Neuronal stem cell (in vitro differentiated cells): ENCODE results near the gene RAD9A.
A peak's percentile ranks its signal among the peaks of the same experiment; 100 is the strongest.

Source experiments
- DNase-seq: peaks from one replicate; pipeline ENCODE4 v3.0.0-alpha.2; 2013; ENCODE audit warnings: low spot score
- H2AFZ ChIP-seq: one replicate; pipeline ENCODE4 v1.6.1; 2013; ENCODE audit warnings: mild to moderate bottlenecking, low read length, inconsistent platforms
- H2AK5ac ChIP-seq: 2 replicates; pipeline ENCODE4 v1.6.1; 2013; ENCODE audit warnings: low read depth, mild to moderate bottlenecking, inconsistent platforms, low read length, moderate library complexity, mixed read lengths
- H2BK120ac ChIP-seq: 2 replicates; pipeline ENCODE4 v1.6.1; 2013; ENCODE audit warnings: low read depth, mild to moderate bottlenecking, inconsistent platforms, low read length, moderate library complexity, mixed read lengths
- H2BK12ac ChIP-seq: one replicate; pipeline ENCODE4 v1.6.1; 2013; ENCODE audit warnings: low read length, inconsistent platforms
- H2BK15ac ChIP-seq: 2 replicates; pipeline ENCODE4 v1.6.1; 2013; ENCODE audit warnings: mild to moderate bottlenecking, low read length, inconsistent platforms, mixed read lengths
- H2BK5ac ChIP-seq: one replicate; pipeline ENCODE4 v1.6.1; 2013; ENCODE audit warnings: inconsistent platforms, mild to moderate bottlenecking, low read length, moderate library complexity
- H3K14ac ChIP-seq: one replicate; pipeline ENCODE4 v1.6.1; 2013; ENCODE audit warnings: low read length, inconsistent platforms
- H3K18ac ChIP-seq: 2 replicates; pipeline ENCODE4 v1.6.1; 2013; ENCODE audit warnings: low read length, inconsistent platforms
- H3K23ac ChIP-seq: 2 replicates; pipeline ENCODE4 v1.6.1; 2013; ENCODE audit warnings: low read depth, mild to moderate bottlenecking, mixed read lengths, low read length, inconsistent platforms; ENCODE audit not compliant: poor library complexity
- H3K27ac ChIP-seq: replicated peaks from 3 replicates; pipeline ENCODE4 v1.5.1; 2013; ENCODE audit warnings: low read length, inconsistent platforms
- H3K27me3 ChIP-seq, 3 experiments: 2 replicates each; pipeline ENCODE4 v1.6.1; 2013; ENCODE audit warnings: low read length in 3 of 3, mild to moderate bottlenecking in 2 of 3, inconsistent platforms in 1 of 3, low read depth in 1 of 3, mixed read lengths in 1 of 3, moderate library complexity in 1 of 3; ENCODE audit not compliant: control insufficient read depth in 3 of 3, insufficient read depth in 3 of 3
- H3K36me3 ChIP-seq, 2 donors: replicated peaks in 1 of 2; 2 replicates each; pipeline ENCODE4 v1.6.1; 2013; ENCODE audit warnings: low read length in 2 of 2; ENCODE audit not compliant: control insufficient read depth in 2 of 2, insufficient read depth in 2 of 2
- H3K4ac ChIP-seq: 2 replicates; pipeline ENCODE4 v1.6.1; 2013; ENCODE audit warnings: inconsistent platforms, mild to moderate bottlenecking, low read length, moderate library complexity
- H3K4me1 ChIP-seq, 2 donors: 1 replicate in 1 of 2; 2 replicates in 1 of 2; pipeline ENCODE4 v1.6.1; 2013; ENCODE audit warnings: low read length in 2 of 2, low read depth in 1 of 2; ENCODE audit not compliant: control insufficient read depth in 2 of 2, insufficient read depth in 1 of 2
- H3K4me2 ChIP-seq: one replicate; pipeline ENCODE4 v1.6.1; 2013; ENCODE audit warnings: mild to moderate bottlenecking, low read length, inconsistent platforms; ENCODE audit not compliant: insufficient read depth, poor library complexity, severe bottlenecking
- H3K4me3 ChIP-seq, 2 donors: 2 replicates each; pipeline ENCODE4 v1.5.1; 2013; ENCODE audit warnings: low read length in 2 of 2, mild to moderate bottlenecking in 2 of 2, inconsistent platforms in 1 of 2, moderate library complexity in 1 of 2
- H3K79me1 ChIP-seq: one replicate; pipeline ENCODE4 v1.6.1; 2013; ENCODE audit warnings: low read depth, mild to moderate bottlenecking, inconsistent platforms, low read length, moderate library complexity
- H3K9ac ChIP-seq: one replicate; pipeline ENCODE4 v1.6.1; 2013; ENCODE audit warnings: mild to moderate bottlenecking, low read depth, low read length, inconsistent platforms; ENCODE audit not compliant: poor library complexity
- H3K9me3 ChIP-seq, 2 donors: replicated peaks in 1 of 2; 2 replicates each; pipeline versions ENCODE3 to v1.6.1; 2013; ENCODE audit warnings: low read length in 2 of 2, mild to moderate bottlenecking in 2 of 2, inconsistent platforms in 1 of 2, low read depth in 1 of 2, mixed read lengths in 1 of 2, moderate library complexity in 1 of 2; ENCODE audit not compliant: control insufficient read depth in 2 of 2, insufficient read depth in 1 of 2
- H4K8ac ChIP-seq: one replicate; pipeline ENCODE4 v1.6.1; 2013; ENCODE audit warnings: low read depth, mild to moderate bottlenecking, inconsistent platforms, low read length, moderate library complexity
- H4K91ac ChIP-seq: one replicate; pipeline ENCODE4 v1.6.1; 2013; ENCODE audit warnings: low read length, low read depth, mild to moderate bottlenecking, inconsistent platforms; ENCODE audit not compliant: poor library complexity
- WGBS, 2 donors: extraction: QIAGEN DNeasy Blood & Tissue Kit; methylation state at CpG; one replicate each; pipeline ENCODE4 v1.1.7; 2013; ENCODE audit warnings: missing lambda C conversion rate in 2 of 2, mixed read lengths in 1 of 2; ENCODE audit not compliant: insufficient read length in 2 of 2, insufficient replicate concordance in 1 of 2; ENCODE audit errors: extremely low coverage in 2 of 2; 5-methylcytosine and 5-hydroxymethylcytosine counted together

Gene RAD9A

DNA sequence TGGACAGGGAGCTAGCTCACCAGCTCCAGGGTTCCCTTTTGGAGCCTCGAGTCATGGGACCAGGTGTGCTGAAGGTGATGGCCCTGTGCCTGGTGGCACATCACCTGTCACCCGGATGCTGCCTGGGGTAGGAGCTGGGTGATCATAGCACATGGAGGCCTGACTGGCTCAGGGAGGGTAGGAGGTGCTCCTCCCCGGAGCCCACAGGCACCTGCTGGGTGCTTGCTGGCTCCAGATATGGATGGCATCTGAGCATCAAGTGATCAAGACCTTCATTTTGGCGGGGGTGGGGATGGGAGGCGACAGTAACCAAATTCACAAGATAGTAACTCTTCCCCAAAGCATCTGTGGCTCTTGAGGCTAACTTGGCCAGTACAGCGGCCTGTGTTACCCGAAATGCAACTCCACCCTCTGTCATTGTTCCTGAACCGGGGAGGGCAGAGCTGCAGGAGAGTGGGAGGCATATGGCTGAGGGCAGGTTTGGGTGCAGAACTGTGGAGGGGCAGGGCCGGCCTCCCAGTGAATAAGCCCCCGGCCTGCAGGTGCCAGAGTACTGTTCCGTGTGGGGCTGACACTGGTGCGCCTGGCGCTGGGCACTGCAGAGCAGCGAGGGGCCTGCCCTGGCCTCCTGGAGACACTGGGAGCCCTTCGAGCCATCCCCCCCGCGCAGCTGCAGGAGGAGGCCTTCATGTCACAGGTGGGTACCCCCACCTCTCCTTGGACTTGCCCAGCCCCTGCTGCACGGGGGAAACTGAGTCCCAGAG is 16.8 kb downstream of the RAD9A start:
- Histone ChIP-seq H3K79me1 (peaks cover 2% of the 10 kb centered on the region), H4K8ac (no peak overlapping the region), H3K9ac (peak overlapping the region; percentile 37), H2BK12ac (peak overlapping the region; percentile 32), H2BK120ac (peak overlapping the region; percentile 49), H3K36me3 (no peaks in the 10 kb centered on the region), H3K27me3 (no peaks in the 10 kb centered on the region), H3K4me3 (no peak overlapping the region), H2BK15ac (peak overlapping the region; percentile 47), H3K18ac (peak overlapping the region; percentile 40), H3K4me2 (no peak overlapping the region), H3K9me3 (no peaks in the 10 kb centered on the region), H4K91ac (peak overlapping the region; percentile 48), H3K4ac (no peak overlapping the region), H3K14ac (no peak overlapping the region), H2BK5ac (peak overlapping the region; percentile 57), H3K23ac (no peak overlapping the region), H2AK5ac (peak overlapping the region; percentile 92), H3K27ac (no peak overlapping the region), H3K4me1 (peaks cover 14 to 15% of the 10 kb centered on the region in 2 donors), H2AFZ (no peak overlapping the region)
- DNase-seq, result no peak
- no CpG with 5 or more reads among the region's 18 CpGs for WGBS, 2 donors

DNA sequence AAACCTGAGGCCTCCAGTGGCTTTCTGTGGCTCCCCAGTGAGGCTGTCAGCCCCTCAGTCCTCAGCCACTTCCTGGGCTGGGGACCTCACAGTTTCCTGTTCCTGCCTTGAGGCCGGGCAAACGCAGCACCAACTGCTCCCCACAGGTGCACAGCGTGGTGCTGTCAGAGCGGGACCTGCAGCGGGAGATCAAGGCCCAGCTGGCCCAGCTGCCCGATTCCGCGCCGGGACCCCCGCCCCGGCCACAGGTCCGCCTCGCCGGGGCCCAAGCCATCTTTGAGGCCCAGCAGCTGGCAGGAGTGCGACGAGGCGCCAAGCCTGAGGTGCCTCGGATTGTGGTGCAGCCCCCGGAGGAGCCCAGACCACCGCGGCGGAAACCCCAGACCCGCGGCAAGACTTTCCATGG is 17.5 kb downstream of the RAD9A start:
- Histone ChIP-seq H3K9ac (no peak overlapping the region), H3K27me3 (no peaks in the 10 kb centered on the region), H3K18ac (peak overlapping the region; percentile 50), H3K4me2 (no peak overlapping the region), H2AFZ (no peak overlapping the region), H4K91ac (no peak overlapping the region), H3K9me3 (no peaks in the 10 kb centered on the region), H3K23ac (no peak overlapping the region), H3K14ac (no peak overlapping the region), H2BK15ac (peak overlapping the region; percentile 45), H2AK5ac (peak overlapping the region; percentile 57), H3K27ac (no peak overlapping the region), H2BK120ac (peak overlapping the region; percentile 49), H3K36me3 (no peaks in the 10 kb centered on the region), H3K4me3 (no peak overlapping the region), H3K4ac (no peak overlapping the region), H3K4me1 (peaks cover 8 to 15% of the 10 kb centered on the region in 2 donors), H2BK5ac (no peak overlapping the region), H4K8ac (no peak overlapping the region), H2BK12ac (no peak overlapping the region), H3K79me1 (peaks cover 2% of the 10 kb centered on the region)
- no peak for DNase-seq
- WGBS, 2 donors, result no CpG with 5 or more reads among the region's 24 CpGs

DNA sequence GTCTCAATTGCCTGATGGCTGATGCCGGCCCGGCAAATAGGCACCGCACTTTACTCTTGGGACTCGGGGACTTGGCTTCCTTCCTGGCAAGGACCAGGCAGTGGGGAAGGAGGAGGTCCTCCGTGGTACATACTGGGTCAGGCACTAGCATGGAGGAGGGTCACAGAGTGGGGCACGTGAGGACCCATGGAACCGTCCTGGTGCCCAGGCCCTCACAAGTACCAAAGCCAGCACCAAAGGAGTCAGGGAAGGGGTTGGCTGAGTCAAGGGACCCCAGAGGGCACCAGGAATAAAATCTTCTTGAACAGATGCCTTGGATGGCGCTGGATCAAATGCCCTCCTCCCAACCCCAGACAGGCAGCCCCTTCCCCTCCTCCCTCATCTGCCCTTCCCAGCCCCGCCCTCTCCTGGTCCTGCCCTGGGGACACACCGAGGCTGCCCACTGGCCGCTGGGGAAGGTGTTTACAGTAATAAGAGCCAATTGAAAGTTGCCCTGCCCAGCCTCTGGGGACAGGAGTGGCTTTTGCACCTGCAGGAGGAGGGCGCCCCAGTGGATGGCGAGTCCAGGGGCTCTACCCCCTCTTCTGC is 18.1 kb downstream of the RAD9A start:
- no peak for DNase-seq
- peaks cover 0 to 4% (median under 1%) of the 10 kb centered on the region in 3 experiments for H3K27me3 ChIP-seq

DNA sequence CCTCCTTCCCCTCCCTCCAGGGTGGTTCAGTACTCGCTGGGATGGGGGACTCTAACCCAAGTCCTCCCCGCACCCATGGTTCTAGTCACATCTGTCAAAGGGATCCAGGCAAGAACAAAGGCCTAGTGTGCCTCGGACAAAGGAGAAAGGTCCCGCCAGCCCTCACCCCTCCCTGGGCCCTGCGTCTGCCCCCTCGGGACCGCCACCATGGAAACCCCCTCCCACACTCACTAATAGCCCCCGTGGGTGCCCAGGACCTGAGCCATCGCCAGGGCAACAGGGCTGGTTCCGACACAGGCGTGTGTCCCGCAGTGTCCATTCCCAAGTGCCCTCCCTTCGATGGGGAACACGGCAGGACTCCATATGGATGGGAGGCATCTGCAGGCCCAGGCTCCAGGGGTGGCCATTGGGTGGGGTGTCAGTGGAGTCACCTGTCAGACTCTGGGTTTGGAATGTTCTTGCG is 18.6 kb downstream of the RAD9A start:
- Histone ChIP-seq H3K27ac (no peak overlapping the region), H3K36me3 (no peaks in the 10 kb centered on the region), H3K4me2 (no peak overlapping the region), H3K9ac (no peak overlapping the region), H3K4ac (no peak overlapping the region), H2BK15ac (no peak overlapping the region), H4K91ac (no peak overlapping the region), H4K8ac (no peak overlapping the region), H2BK120ac (no peak overlapping the region), H3K9me3 (no peaks in the 10 kb centered on the region), H2BK12ac (no peak overlapping the region), H3K79me1 (peaks cover 2% of the 10 kb centered on the region), H3K4me1 (peaks cover 3 to 18% of the 10 kb centered on the region in 2 donors), H3K23ac (no peak overlapping the region), H2AK5ac (peak overlapping the region; percentile 79), H2BK5ac (no peak overlapping the region), H3K27me3 (peaks cover 0 to 9% (median 2%) of the 10 kb centered on the region in 3 experiments), H2AFZ (no peak overlapping the region), H3K4me3 (no peak overlapping the region), H3K18ac (peak overlapping the region; percentile 89), H3K14ac (no peak overlapping the region)
- no CpG with 5 or more reads among the region's 15 CpGs for WGBS, 2 donors
- DNase-seq, result no peak

More for the DNA sequence above, 18.1 kb downstream of the RAD9A start:
- H2BK5ac ChIP-seq, result no peak overlapping the region
- peak overlapping the region; percentile 16 for H2BK12ac ChIP-seq
- no peak overlapping the region for H3K27ac ChIP-seq
- peak overlapping the region; percentile 87 for H2BK120ac ChIP-seq
- H3K4me3 ChIP-seq, result no peak overlapping the region
- H2AFZ ChIP-seq, result no peak overlapping the region
- peak overlapping the region; percentile 45 for H2BK15ac ChIP-seq
- no peak overlapping the region for H3K14ac ChIP-seq
- H3K9ac ChIP-seq, result peak overlapping the region; percentile 55
- H4K8ac ChIP-seq, result no peak overlapping the region
- H3K4me1 ChIP-seq, result peaks cover 3 to 15% of the 10 kb centered on the region in 2 donors
- H3K9me3 ChIP-seq, result no peaks in the 10 kb centered on the region
- WGBS, 2 donors, result no CpG with 5 or more reads among the region's 13 CpGs
- peak overlapping the region; percentile 90 for H3K4ac ChIP-seq
- no peak overlapping the region for H3K4me2 ChIP-seq
- peaks cover 2% of the 10 kb centered on the region for H3K79me1 ChIP-seq
- H3K18ac ChIP-seq, result peak overlapping the region; percentile 93
- no peaks in the 10 kb centered on the region for H3K36me3 ChIP-seq
- H2AK5ac ChIP-seq, result peak overlapping the region; percentile 79
- H3K23ac ChIP-seq, result peak overlapping the region; percentile 49
- H4K91ac ChIP-seq, result no peak overlapping the region
